Spinal cord (tissue), 10 donors: ENCODE data around the gene ASB3. TPM values are rescaled to one million over a fixed set of nuclear protein-coding genes. Genes with fewer than 3 reads are reported as not detected.

Experiments used
- DNase-seq, 6 donors: peaks; one replicate each; pipeline versions ENCODE4 v3.0.0 to v3.0.0-alpha.2; 2013 to 2015; ENCODE audit warnings: low spot score in 6 of 6, low read depth in 4 of 6
- H3K27ac ChIP-seq: one replicate; pipeline ENCODE4 v1.5.1; 2013; ENCODE audit warnings: low read depth, low read length, control low read depth
- H3K27me3 ChIP-seq: one replicate; pipeline ENCODE4 v1.6.1; 2013; ENCODE audit warnings: low read length; ENCODE audit not compliant: control insufficient read depth, insufficient read depth
- H3K36me3 ChIP-seq: one replicate; pipeline ENCODE4 v1.6.1; 2013; ENCODE audit warnings: low read length; ENCODE audit not compliant: control insufficient read depth, insufficient read depth
- H3K4me1 ChIP-seq: one replicate; pipeline ENCODE4 v1.6.1; 2013; ENCODE audit warnings: low read length; ENCODE audit not compliant: control insufficient read depth, insufficient read depth
- H3K4me3 ChIP-seq: one replicate; pipeline ENCODE4 v1.5.1; 2013; ENCODE audit warnings: low read depth, low read length, control low read depth
- H3K9me3 ChIP-seq: one replicate; pipeline ENCODE4 v1.6.1; 2013; ENCODE audit warnings: low read length; ENCODE audit not compliant: control insufficient read depth, insufficient read depth
- WGBS: methylation state at CpG from one replicate; pipeline ENCODE4 v1.1.5; 2013; ENCODE audit warnings: missing lambda C conversion rate; ENCODE audit not compliant: insufficient coverage; 5-methylcytosine and 5-hydroxymethylcytosine counted together
- polyA plus RNA-seq, 2 donors: library from polyadenylated mRNA; unstranded; fragments of 120-200 nt; gene quantifications; one replicate each; pipeline ENCODE4 v1.2.1, GENCODE V29; 2013; ENCODE audit not compliant: insufficient read length in 2 of 2
- total RNA-seq, 2 donors: library from RNA; depleted of rRNA in 1 of 2; stranded (reverse); fragments of 120-200 nt in 1 of 2; fragments of >200 nt in 1 of 2; gene quantifications; one replicate each; pipeline versions ENCODE4 v1.2.3 to v1.2.4, GENCODE V29; 2013 to 2014
- donor health status: healthy.

The ASB3 gene
- total and polyA plus RNA-seq, 4 donors: 32.4 to 67.9 (median 42.8) TPM

DNA sequence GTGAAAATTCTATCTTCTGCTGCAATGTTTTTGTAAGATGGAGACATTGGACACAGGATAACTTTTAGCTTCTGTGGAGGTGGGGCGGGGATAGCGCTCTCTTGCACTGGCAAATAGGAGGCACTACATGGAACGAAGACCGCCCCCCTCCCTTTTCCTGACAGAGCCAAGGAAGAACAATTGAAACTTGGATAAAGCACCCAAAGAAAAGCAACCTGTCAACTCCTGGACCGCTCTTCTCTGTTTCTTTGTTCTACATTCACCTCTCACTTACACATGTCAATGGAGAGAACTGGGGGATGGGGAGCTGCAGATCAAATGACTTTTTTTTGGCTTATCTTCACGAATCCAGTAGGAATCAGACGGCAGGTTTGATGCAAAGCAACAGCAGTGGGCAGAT lies 145.5 kb downstream of the ASB3 start:
- WGBS: 47% methylated on average over 2 of the region's 7 CpGs
- Histone ChIP-seq H3K36me3 (no peaks in the 10 kb centered on the region), H3K27ac (no peak overlapping the region), H3K4me3 (no peak overlapping the region), H3K27me3 (no peaks in the 10 kb centered on the region), H3K9me3 (no peaks in the 10 kb centered on the region), H3K4me1 (no peaks in the 10 kb centered on the region)
- DNase-seq: no peak

DNA sequence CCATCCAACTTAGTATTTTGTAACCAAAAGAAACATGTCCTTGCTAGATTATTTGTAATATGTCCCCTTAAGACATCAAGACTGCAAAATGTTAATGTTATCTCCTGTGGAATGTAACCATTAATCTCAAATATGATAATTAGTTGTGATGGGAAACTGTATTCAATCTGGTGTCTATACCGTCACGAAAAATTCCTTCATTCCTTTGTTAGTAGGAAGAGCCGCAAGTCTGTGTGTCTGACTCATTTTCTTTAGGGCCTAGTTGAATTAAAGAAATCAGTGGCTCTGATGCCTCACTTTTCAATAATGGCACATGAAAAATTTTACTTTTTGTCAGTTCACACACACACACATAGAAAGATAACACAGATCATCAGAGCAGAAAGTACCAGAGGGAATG lies 146.3 kb downstream of the ASB3 start:
- no peaks in the 10 kb centered on the region for H3K9me3 ChIP-seq
- no peak overlapping the region for H3K27ac ChIP-seq
- no peaks in the 10 kb centered on the region for H3K27me3 ChIP-seq
- no peak for DNase-seq
- no peaks in the 10 kb centered on the region for H3K4me1 ChIP-seq
- H3K4me3 ChIP-seq: no peak overlapping the region
- no peaks in the 10 kb centered on the region for H3K36me3 ChIP-seq
- WGBS: no CpG with 5 or more reads among the region's 3 CpGs

DNA sequence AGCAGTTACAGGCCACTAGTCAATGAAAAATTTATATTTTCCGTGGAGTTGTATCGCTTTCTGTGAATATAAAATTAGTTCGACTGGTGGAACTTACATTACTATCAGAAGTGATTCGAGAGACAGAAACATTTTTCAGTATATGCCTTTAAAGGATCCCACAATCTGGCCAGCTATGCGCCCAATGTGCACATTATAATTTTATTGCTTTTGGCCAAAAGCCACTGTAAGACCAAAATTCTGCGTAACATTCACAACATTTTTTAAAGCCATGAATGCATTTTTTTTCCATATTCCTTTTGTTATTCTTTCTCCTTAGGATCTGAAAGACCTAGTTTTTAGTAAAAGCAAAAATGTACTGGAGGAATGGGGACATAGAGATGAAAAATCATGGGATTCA lies 150.2 kb downstream of the ASB3 start:
- 93% methylated on average over 4 of the region's 6 CpGs for WGBS
- H3K4me3 ChIP-seq: no peak overlapping the region
- no peaks in the 10 kb centered on the region for H3K36me3 ChIP-seq
- no peak overlapping the region for H3K27ac ChIP-seq
- H3K27me3 ChIP-seq: no peaks in the 10 kb centered on the region
- peak in 1 of 6 donors; percentile 55 for DNase-seq
- no peaks in the 10 kb centered on the region for H3K9me3 ChIP-seq
- H3K4me1 ChIP-seq: no peaks in the 10 kb centered on the region

DNA sequence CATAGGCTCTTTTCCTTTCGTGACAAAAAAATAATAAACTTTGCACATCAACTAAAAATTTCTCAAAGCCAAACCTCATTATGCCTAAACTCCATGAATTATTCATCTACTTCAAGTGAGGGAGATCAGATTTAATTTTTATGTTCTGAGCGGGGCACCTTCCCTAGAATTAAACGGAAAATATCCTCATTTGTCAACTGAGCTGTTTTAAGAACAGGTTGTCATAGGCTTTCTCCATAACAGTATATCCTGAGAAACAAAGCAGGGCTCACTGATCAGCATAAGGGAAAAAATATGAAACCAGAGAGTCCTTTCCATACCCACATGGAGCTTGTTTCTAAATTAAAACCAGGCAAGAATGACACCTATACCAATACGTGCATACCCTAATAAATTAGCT lies 150.6 kb downstream of the ASB3 start:
- no peaks in the 10 kb centered on the region for H3K4me1 ChIP-seq
- WGBS: no CpG with 5 or more reads among the region's 4 CpGs

DNA sequence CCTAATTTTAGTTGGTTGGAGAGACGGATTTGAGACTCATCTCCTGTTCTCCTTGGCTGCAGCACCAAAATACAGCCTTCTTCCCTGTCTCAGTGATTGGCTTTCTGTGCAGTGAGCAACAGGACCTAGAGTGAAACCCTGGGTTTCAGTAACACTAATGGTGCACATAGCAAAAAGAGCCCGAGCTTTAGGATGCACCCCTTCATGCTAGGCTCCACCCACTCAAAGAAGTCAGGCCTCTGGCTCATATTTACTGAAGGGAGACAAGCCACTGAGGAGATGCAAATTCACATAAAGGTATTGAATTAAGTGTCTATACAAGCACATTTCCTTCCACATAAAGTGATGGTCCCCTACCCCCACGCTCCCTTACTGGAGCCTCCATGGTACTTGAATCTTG lies 151.1 kb downstream of the ASB3 start:
- no peak overlapping the region for H3K4me3 ChIP-seq
- no peaks in the 10 kb centered on the region for H3K4me1 ChIP-seq
- no peak overlapping the region for H3K27ac ChIP-seq
- H3K36me3 ChIP-seq: no peaks in the 10 kb centered on the region
- no peaks in the 10 kb centered on the region for H3K27me3 ChIP-seq
- no peak for DNase-seq
- WGBS: 100% methylated on average over 1 of the region's 3 CpGs
- H3K9me3 ChIP-seq: no peaks in the 10 kb centered on the region

More for the DNA sequence above, 150.6 kb downstream of the ASB3 start:
- Histone ChIP-seq H3K9me3 (no peaks in the 10 kb centered on the region), H3K36me3 (no peaks in the 10 kb centered on the region), H3K4me3 (no peak overlapping the region), H3K27me3 (no peaks in the 10 kb centered on the region), H3K27ac (no peak overlapping the region)
- peak in 2 of 6 donors; percentile 44 for DNase-seq

DNA sequence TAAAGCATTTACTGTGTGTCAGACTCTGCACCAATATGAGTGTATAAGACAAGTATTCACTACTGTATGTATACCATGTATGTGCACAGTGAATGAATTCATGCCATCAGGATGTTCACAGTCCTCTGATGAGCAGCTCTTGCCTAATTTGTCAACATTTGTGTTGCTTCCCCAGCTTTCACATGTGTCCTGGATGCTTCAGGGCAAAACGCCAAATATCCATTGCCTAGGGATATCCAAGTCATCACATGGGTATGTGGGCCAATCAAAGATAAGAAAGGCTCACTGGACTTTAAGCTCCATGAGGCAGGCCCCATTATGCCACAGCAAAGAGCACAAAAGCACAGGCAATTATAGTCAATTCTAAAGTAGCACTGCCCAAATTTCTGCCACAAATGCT lies 153.3 kb downstream of the ASB3 start:
- no peak overlapping the region for H3K27ac ChIP-seq
- WGBS: 80% methylated on average over 1 of the region's 1 CpG
- H3K4me1 ChIP-seq: peaks cover 12% of the 10 kb centered on the region
- no peaks in the 10 kb centered on the region for H3K9me3 ChIP-seq
- no peaks in the 10 kb centered on the region for H3K36me3 ChIP-seq
- DNase-seq: no peak
- no peaks in the 10 kb centered on the region for H3K27me3 ChIP-seq
- no peak overlapping the region for H3K4me3 ChIP-seq

DNA sequence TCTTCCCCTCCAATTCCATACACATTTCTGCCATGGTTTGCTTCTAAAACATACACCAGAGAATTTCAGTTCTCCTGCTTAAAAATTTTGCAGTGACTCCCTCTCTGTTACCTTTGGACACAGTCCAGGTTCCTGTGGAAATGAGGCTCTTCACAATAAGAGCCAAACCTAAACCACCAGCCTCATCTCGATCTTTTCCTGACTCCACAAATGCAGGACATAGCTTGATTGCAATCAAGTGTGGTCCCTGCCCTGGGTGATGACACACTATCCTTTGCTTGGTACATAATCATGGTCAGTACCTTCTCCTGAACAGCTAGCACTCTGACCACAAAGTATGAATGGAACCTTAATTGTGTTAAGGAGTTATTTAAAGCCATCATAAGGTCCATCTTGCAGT lies 154.0 kb downstream of the ASB3 start:
- peak overlapping the region; percentile 25 for H3K27ac ChIP-seq
- DNase-seq: peak in 1 of 6 donors; percentile 35

DNA sequence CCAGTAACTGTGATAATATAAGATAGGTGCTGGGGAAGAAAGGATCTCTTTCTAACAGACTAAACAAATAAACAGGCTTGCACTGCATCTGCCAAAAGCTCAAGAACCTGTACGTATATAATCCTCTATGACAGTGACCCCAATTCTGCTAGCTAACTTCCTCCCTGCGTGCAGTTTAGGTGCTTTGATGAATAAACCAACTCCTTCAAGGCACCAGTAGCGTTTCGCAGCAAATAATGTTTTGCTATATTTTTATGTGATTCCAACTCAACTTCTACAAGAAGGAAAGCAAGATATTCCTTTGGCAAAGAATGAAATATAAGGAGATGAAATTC lies 154.7 kb downstream of the ASB3 start:
- Histone ChIP-seq H3K4me1 (peaks cover 12% of the 10 kb centered on the region), H3K36me3 (no peaks in the 10 kb centered on the region), H3K9me3 (no peaks in the 10 kb centered on the region), H3K4me3 (no peak overlapping the region), H3K27me3 (no peaks in the 10 kb centered on the region), H3K27ac (peak overlapping the region; percentile 25)
- no peak for DNase-seq
- 64% methylated on average over 1 of the region's 4 CpGs for WGBS

More for the DNA sequence above, 154.0 kb downstream of the ASB3 start:
- Histone ChIP-seq H3K4me1 (peaks cover 12% of the 10 kb centered on the region), H3K4me3 (no peak overlapping the region), H3K27me3 (no peaks in the 10 kb centered on the region), H3K36me3 (no peaks in the 10 kb centered on the region), H3K9me3 (no peaks in the 10 kb centered on the region)
- 40% methylated on average over 1 of the region's 1 CpG for WGBS

DNA sequence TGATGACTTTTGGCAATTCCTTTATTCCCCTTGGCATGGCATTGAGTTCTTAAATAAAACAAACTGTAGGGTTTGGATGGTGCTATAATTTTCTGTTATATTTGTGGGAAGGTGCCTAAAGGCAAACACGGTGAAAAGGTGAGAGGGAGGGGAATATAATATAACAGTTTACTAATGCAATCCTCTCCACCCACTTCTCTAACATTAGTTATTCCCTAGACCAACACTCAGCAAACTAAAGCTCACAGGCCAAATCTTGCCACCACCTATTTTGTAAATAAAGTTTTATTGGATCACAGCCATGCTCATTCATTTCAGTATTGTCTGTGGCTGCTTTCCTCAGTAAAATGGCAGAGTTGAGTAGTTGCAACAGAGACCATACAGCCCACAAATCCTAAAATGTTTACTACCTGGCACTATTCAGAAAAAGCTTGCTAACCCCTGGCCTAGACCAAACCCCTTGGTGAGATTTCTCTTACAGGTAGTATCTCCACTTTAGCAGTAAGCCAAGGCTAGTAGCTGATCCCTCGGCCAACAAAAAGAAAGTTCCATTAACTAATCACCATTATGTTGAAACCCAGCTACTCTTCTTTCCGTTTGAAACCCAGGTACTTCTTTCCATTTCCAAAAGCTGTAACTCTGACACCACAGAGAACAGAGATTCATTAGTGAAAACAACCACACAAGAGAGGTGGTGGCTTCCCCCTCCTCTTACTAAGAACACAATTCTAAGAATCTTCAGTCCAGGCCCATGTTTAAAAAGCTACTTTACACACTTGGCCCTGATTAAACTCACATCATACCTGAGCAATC lies 155.2 kb downstream of the ASB3 start:
- WGBS: 75% methylated on average over 2 of the region's 3 CpGs

DNA sequence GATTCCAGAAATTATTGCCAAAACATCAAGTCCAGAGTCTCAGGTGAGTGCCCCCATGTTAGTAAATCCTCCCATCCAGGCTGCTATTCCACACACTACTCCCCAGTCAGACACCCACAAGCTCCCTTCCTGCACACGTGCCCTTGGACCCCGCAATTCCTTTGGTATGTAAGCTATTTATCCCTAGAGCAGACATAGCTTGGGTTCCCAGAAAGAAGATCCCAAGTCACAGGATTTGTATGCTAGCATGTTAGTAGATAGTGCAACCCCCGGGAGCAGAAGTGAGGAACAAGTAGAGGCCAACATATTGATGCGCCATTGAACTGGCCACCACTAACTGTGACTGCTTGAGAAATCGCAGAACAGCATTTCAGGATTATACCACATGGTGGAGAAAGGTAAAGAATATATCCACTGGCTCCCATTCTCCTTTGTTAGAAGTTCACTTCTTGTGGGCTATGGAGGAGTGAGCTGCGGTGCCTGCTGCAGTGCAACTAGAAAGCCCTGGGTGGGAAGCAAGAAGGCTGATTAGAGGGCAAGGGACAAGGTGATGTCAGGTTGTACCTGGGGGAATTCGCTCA lies 156.6 kb downstream of the ASB3 start:
- peaks cover 12% of the 10 kb centered on the region for H3K4me1 ChIP-seq
- H3K4me3 ChIP-seq: no peak overlapping the region
- DNase-seq: peak in 1 of 6 donors; percentile 9
- peak overlapping the region; percentile 85 for H3K27ac ChIP-seq
- WGBS: 73% methylated on average over 4 of the region's 7 CpGs
- no peaks in the 10 kb centered on the region for H3K27me3 ChIP-seq
- no peaks in the 10 kb centered on the region for H3K36me3 ChIP-seq
- no peaks in the 10 kb centered on the region for H3K9me3 ChIP-seq

More for the DNA sequence above, 155.2 kb downstream of the ASB3 start:
- H3K27me3 ChIP-seq: no peaks in the 10 kb centered on the region
- peaks cover 12% of the 10 kb centered on the region for H3K4me1 ChIP-seq
- H3K36me3 ChIP-seq: no peaks in the 10 kb centered on the region
- no peak overlapping the region for H3K4me3 ChIP-seq
- no peak for DNase-seq
- H3K27ac ChIP-seq: no peak overlapping the region
- H3K9me3 ChIP-seq: no peaks in the 10 kb centered on the region
